H1 (cell line): ENCODE data around the gene SEL1L3. TPM values are rescaled to one million over a fixed set of nuclear protein-coding genes. Genes with fewer than 3 reads are reported as not detected.

ENCODE experiments used
- CTCF ChIA-PET: fragments of 300-600 bp; sonication (Branson Sonifier 250); formaldehyde crosslinking; loops from one replicate; lab custom pipeline; 2021; ENCODE audit not compliant: partially characterized antibody; lab: Charles Lee
- POLR2A ChIA-PET: fragments of 300-600 bp; sonication (Branson Sonifier 250); formaldehyde crosslinking; loops from one replicate; lab custom pipeline; 2021; ENCODE audit warnings: inconsistent platforms; ENCODE audit not compliant: partially characterized antibody; lab: Charles Lee
- DNase-seq, 2 experiments: peaks; one replicate each; pipeline versions ENCODE4 v3.0.0 to v3.0.0-alpha.2; 2010 to 2022; ENCODE audit warnings: low spot score in 2 of 2, low read depth in 1 of 2, mixed read lengths in 1 of 2
- FAIRE-seq: peaks from 2 replicates; lab custom pipeline; 2011; peaks lifted over from hg19 to GRCh38; lab: Jason Lieb, UNC
- H2AFZ ChIP-seq: 2 replicates; pipeline ENCODE4 v1.8.1; 2012; ENCODE audit warnings: low read length, inconsistent platforms
- H2AK5ac ChIP-seq: 2 replicates; pipeline ENCODE4 v1.6.1; 2013; ENCODE audit warnings: low read depth, low read length
- H2BK120ac ChIP-seq: replicated peaks from 2 replicates; pipeline ENCODE3; 2013; ENCODE audit warnings: low read depth, low read length, inconsistent platforms
- H2BK12ac ChIP-seq: 2 replicates; pipeline ENCODE4 v1.6.1; 2013; ENCODE audit warnings: low read depth, low read length
- H2BK15ac ChIP-seq: 2 replicates; pipeline ENCODE4 v1.6.1; 2013; ENCODE audit warnings: low read length
- H2BK20ac ChIP-seq: 2 replicates; pipeline ENCODE4 v1.6.1; 2013; ENCODE audit warnings: low read length
- H2BK5ac ChIP-seq: 2 replicates; pipeline ENCODE4 v1.6.1; 2013; ENCODE audit warnings: low read depth, low read length
- H3K14ac ChIP-seq: 2 replicates; pipeline ENCODE4 v1.6.1; 2013; ENCODE audit warnings: inconsistent platforms; ENCODE audit not compliant: insufficient read length
- H3K18ac ChIP-seq: 2 replicates; pipeline ENCODE4 v1.6.1; 2013; ENCODE audit warnings: low read length; ENCODE audit errors: extremely low read depth
- H3K23ac ChIP-seq: 2 replicates; pipeline ENCODE4 v1.6.1; 2013; ENCODE audit warnings: inconsistent platforms; ENCODE audit not compliant: insufficient read length
- H3K23me2 ChIP-seq: 2 replicates; pipeline ENCODE4 v1.6.1; 2013; ENCODE audit warnings: low read depth, low read length
- H3K27ac ChIP-seq: 2 replicates; pipeline ENCODE4 v1.6.1; 2011; ENCODE audit warnings: low read depth, low read length, inconsistent platforms
- H3K27me3 ChIP-seq, 4 experiments: replicated peaks in 1 of 4; 1 replicate in 1 of 4; 2 replicates in 3 of 4; pipeline versions ENCODE4 v1.6.1 to v1.8.1; 2011 to 2013; ENCODE audit warnings: low read length in 3 of 4, mild to moderate bottlenecking in 3 of 4, inconsistent platforms in 2 of 4, mixed read lengths in 2 of 4, moderate library complexity in 1 of 4; ENCODE audit not compliant: control insufficient read depth in 3 of 4, insufficient read depth in 3 of 4; ENCODE audit errors: extremely low read depth in 1 of 4
- H3K36me3 ChIP-seq, 4 experiments: 2 replicates each; pipeline versions ENCODE4 v1.6.1 to v1.8.1; 2011 to 2013; ENCODE audit warnings: mild to moderate bottlenecking in 4 of 4, low read length in 3 of 4, moderate library complexity in 2 of 4, control low read depth in 1 of 4, inconsistent platforms in 1 of 4; ENCODE audit not compliant: insufficient read depth in 4 of 4, control insufficient read depth in 2 of 4
- H3K4ac ChIP-seq: replicated peaks from 2 replicates; pipeline ENCODE3; 2013; ENCODE audit warnings: low read length, low read depth, mixed read lengths, inconsistent platforms; ENCODE audit not compliant: insufficient read length
- H3K4me1 ChIP-seq, 4 experiments: replicated peaks in 1 of 4; 1 replicate in 1 of 4; 2 replicates in 3 of 4; pipeline versions ENCODE4 v1.6.1 to v1.8.1; 2011 to 2013; ENCODE audit warnings: low read length in 3 of 4, inconsistent platforms in 2 of 4, mixed read lengths in 1 of 4; ENCODE audit not compliant: insufficient read depth in 4 of 4, control insufficient read depth in 3 of 4
- H3K4me2 ChIP-seq, 2 experiments: 2 replicates each; pipeline versions ENCODE4 v1.6.1 to v1.8.1; 2011 to 2013; ENCODE audit warnings: low read depth in 2 of 2, low read length in 2 of 2, control low read depth in 1 of 2, inconsistent platforms in 1 of 2, mild to moderate bottlenecking in 1 of 2; ENCODE audit not compliant: insufficient read depth in 1 of 2
- H3K4me3 ChIP-seq, 4 experiments: fragments of 200-600, 300-600 bp in 1 of 4; sonication (generic), shearing (Covaris generic), sonication (Bioruptor Twin) in 1 of 4; 2 replicates each; pipeline versions ENCODE4 v1.5.1 to v1.8.1; 2011 to 2016; ENCODE audit warnings: low read length in 4 of 4, low read depth in 3 of 4, control low read depth in 2 of 4, inconsistent platforms in 2 of 4, mild to moderate bottlenecking in 2 of 4, mixed read lengths in 1 of 4, moderate library complexity in 1 of 4; ENCODE audit not compliant: insufficient read depth in 2 of 4; ENCODE audit errors: extremely low read depth in 1 of 4
- H3K56ac ChIP-seq: replicated peaks from 2 replicates; pipeline ENCODE3; 2013; ENCODE audit warnings: low read depth, mild to moderate bottlenecking, mixed read lengths, low read length, inconsistent platforms; ENCODE audit not compliant: insufficient read length
- H3K79me1 ChIP-seq: 2 replicates; pipeline ENCODE4 v1.6.1; 2013; ENCODE audit warnings: low read depth, low read length, control low read depth
- H3K79me2 ChIP-seq, 2 experiments: 2 replicates each; pipeline versions ENCODE4 v1.6.1 to v1.8.1; 2012 to 2013; ENCODE audit warnings: low read length in 2 of 2, mild to moderate bottlenecking in 2 of 2, inconsistent platforms in 1 of 2; ENCODE audit not compliant: insufficient read depth in 2 of 2, control insufficient read depth in 1 of 2
- H3K9ac ChIP-seq, 4 experiments: replicated peaks in 1 of 4; 1 replicate in 1 of 4; 2 replicates in 3 of 4; pipeline versions ENCODE4 v1.6.1 to v1.8.1; 2011 to 2013; ENCODE audit warnings: low read depth in 3 of 4, low read length in 3 of 4, control low read depth in 2 of 4, mild to moderate bottlenecking in 2 of 4, moderate library complexity in 2 of 4, inconsistent platforms in 1 of 4; ENCODE audit errors: extremely low read depth in 1 of 4
- H3K9me3 ChIP-seq, 2 experiments: 2 replicates each; pipeline versions ENCODE4 v1.6.1 to v1.8.1; 2012 to 2013; ENCODE audit warnings: mild to moderate bottlenecking in 2 of 2, moderate library complexity in 2 of 2, control low read depth in 1 of 2, inconsistent platforms in 1 of 2, low read depth in 1 of 2, low read length in 1 of 2, mixed read lengths in 1 of 2; ENCODE audit not compliant: insufficient read depth in 2 of 2
- H4K20me1 ChIP-seq, 2 experiments: replicated peaks in 1 of 2; 2 replicates each; pipeline versions ENCODE3 to v1.8.1; 2011 to 2013; ENCODE audit warnings: inconsistent platforms in 2 of 2, low read length in 2 of 2, mild to moderate bottlenecking in 1 of 2; ENCODE audit not compliant: insufficient read depth in 2 of 2, control insufficient read depth in 1 of 2
- H4K5ac ChIP-seq: 2 replicates; pipeline ENCODE4 v1.6.1; 2013; ENCODE audit warnings: low read length, low read depth, mixed read lengths, inconsistent platforms; ENCODE audit not compliant: insufficient read length
- H4K8ac ChIP-seq: 2 replicates; pipeline ENCODE4 v1.8.0; 2013; ENCODE audit warnings: mild to moderate bottlenecking, moderate library complexity, low read length, inconsistent platforms; ENCODE audit not compliant: insufficient read depth; ENCODE audit errors: extremely low read depth
- H4K91ac ChIP-seq: replicated peaks from 2 replicates; pipeline ENCODE3; 2013; ENCODE audit warnings: low read length, mixed read lengths, inconsistent platforms; ENCODE audit not compliant: insufficient read length
- FOSL1 ChIP-seq: IDR thresholded peaks from 2 replicates; pipeline ENCODE4 v1.6.1; 2011; ENCODE audit warnings: mild to moderate bottlenecking, low read depth, low read length, moderate library complexity; ENCODE audit not compliant: insufficient read depth
- HDAC6 ChIP-seq: IDR thresholded peaks from one replicate; pipeline ENCODE4 v1.7.1; 2012; ENCODE audit warnings: low read depth, mild to moderate bottlenecking, inconsistent platforms, low read length, moderate library complexity
- WGBS, 2 experiments: shearing (Covaris generic) in 1 of 2; methylation state at CpG; one replicate each; pipeline versions ENCODE4 v1.1.6 to v1.1.7; 2013 to 2015; ENCODE audit warnings: low lambda C conversion rate in 2 of 2, mixed read lengths in 2 of 2, inconsistent platforms in 1 of 2, low coverage in 1 of 2, missing lambda C conversion rate in 1 of 2; ENCODE audit not compliant: insufficient replicate concordance in 2 of 2, insufficient coverage in 1 of 2, insufficient read length in 1 of 2; ENCODE audit errors: extremely low coverage in 1 of 2, missing lambda C conversion rate in 1 of 2; 5-methylcytosine and 5-hydroxymethylcytosine counted together
- polyA plus RNA-seq, 7 experiments: library from polyadenylated mRNA; depleted of rRNA in 3 of 7; stranded (reverse) in 5 of 7; unstranded in 2 of 7; fragments of >200 nt in 5 of 7; fragments of 200-250 nt in 2 of 7; gene quantifications; 1 replicate in 5 of 7; 2 replicates in 1 of 7; 4 replicates in 1 of 7; pipeline versions ENCODE4 v1.2.1 to v1.2.3, GENCODE V29; 2011 to 2013; ENCODE audit warnings: missing spikeins in 2 of 7, mixed read lengths in 2 of 7
- total RNA-seq: library from RNA; stranded (reverse); fragmentation: NEBNext Ultra II Directional; extraction: Animal tissue kit (Norgen Biotek cat#: 25700); gene quantifications from 2 replicates; pipeline ENCODE4 v1.2.1, GENCODE V29; 2021

Gene SEL1L3
- total and polyA plus RNA-seq, 2 of the 8 experiments (the other 6 are each of a cell fraction or from before 2014, with no cell fraction given), result 18.2 to 54.0 TPM

DNA sequence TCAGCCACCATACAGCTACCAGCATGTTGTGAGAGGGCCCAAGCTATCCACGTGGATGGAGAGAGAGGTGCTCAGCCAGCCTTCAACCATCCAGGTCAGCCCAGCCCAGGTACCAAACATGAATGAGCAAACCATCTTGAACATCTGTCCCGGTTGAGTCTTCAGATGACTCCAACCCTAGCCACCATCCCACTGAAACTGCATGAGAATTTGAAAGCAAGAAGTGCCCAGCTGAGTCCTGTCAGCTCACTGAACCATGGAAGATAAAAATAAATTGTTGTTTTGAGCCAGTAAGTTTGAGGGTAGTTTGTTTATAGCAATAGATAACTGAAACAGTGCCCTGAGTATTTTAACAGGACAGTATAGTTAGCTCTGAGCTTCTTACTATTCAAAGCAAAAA, 7.3 kb upstream of the SEL1L3 start:
- H4K5ac ChIP-seq, result no peak overlapping the region
- H2BK12ac ChIP-seq, result no peak overlapping the region
- H3K23ac ChIP-seq, result no peak overlapping the region
- DNase-seq (no peak), FAIRE-seq (no peak)
- no peak overlapping the region for H4K8ac ChIP-seq
- H3K14ac ChIP-seq, result no peak overlapping the region
- no peaks in the 10 kb centered on the region; the same call in 1 of the 2 replicates for H3K79me1 ChIP-seq
- no peak overlapping the region for H4K91ac ChIP-seq
- no peaks in the 10 kb centered on the region for H3K36me3 ChIP-seq
- H2BK15ac ChIP-seq, result no peak overlapping the region
- H3K4me1 ChIP-seq, result no peaks in the 10 kb centered on the region; a peak in 1 of 7 replicates
- no peak overlapping the region for H3K9ac ChIP-seq
- H3K4me2 ChIP-seq, result no peak overlapping the region
- no peaks in the 10 kb centered on the region for H3K9me3 ChIP-seq
- H3K23me2 ChIP-seq, result no peaks in the 10 kb centered on the region
- WGBS, 2 experiments, result 88% methylated on average over 2 of the region's 2 CpGs; no CpG with 5 or more reads in 1 of the 2 experiments
- H3K79me2 ChIP-seq, result no peaks in the 10 kb centered on the region
- no peak overlapping the region for H2AFZ ChIP-seq
- H3K56ac ChIP-seq, result no peak overlapping the region
- H2BK120ac ChIP-seq, result no peak overlapping the region
- ChIA-PET CTCF (interaction anchor here (1.1 to 2.0 kb wide), 6 partner anchors 8 to 71 kb away, joined by 3 to 9 read pairs (median 3); no protein-coding TSS in a partner anchor), POLR2A (no interaction called here)
- H4K20me1 ChIP-seq, result no peaks in the 10 kb centered on the region
- no peak overlapping the region for H3K18ac ChIP-seq
- no peak overlapping the region for H3K4ac ChIP-seq
- H3K4me3 ChIP-seq, result no peak overlapping the region
- H2AK5ac ChIP-seq, result no peak overlapping the region
- no peak overlapping the region for H2BK20ac ChIP-seq
- H3K27me3 ChIP-seq, result no peaks in the 10 kb centered on the region; a peak in 1 of 7 replicates
- H2BK5ac ChIP-seq, result no peak overlapping the region
- no peak overlapping the region for H3K27ac ChIP-seq
- TF ChIP-seq HDAC6 (no peak), FOSL1 (no peak)
